HepG2 (cell line): ENCODE results near the gene ELMOD3. TPM values are rescaled to one million over a fixed set of nuclear protein-coding genes. Genes with fewer than 3 reads are reported as not detected.

ENCODE experiments used
- GTF2F1 ChIP-seq: fragments of 150-350 bp; IDR thresholded peaks from 2 replicates; pipeline ENCODE4 v1.6.1; 2014; ENCODE audit warnings: low read length
- MAFF ChIP-seq: IDR thresholded peaks from 2 replicates; pipeline ENCODE4 v1.6.1; 2011; ENCODE audit warnings: low read depth, low read length, improper control_type of control experiment
- MYNN ChIP-seq: sonication (generic); formaldehyde crosslinking; IDR thresholded peaks from 2 replicates; pipeline ENCODE4 v1.4.0; 2020; ENCODE audit warnings: mild to moderate bottlenecking, low read depth, missing genetic modification reagents
- RBAK ChIP-seq: sonication (generic); formaldehyde crosslinking; IDR thresholded peaks from 2 replicates; pipeline ENCODE4 v1.5.1; 2020; ENCODE audit warnings: mild to moderate bottlenecking, missing genetic modification reagents
- REPIN1 ChIP-seq: sonication (generic); formaldehyde crosslinking; IDR thresholded peaks from 2 replicates; pipeline ENCODE4 v1.8.0; 2022; ENCODE audit warnings: missing genetic modification reagents, low read depth, mild to moderate bottlenecking, borderline replicate concordance
- RFXAP ChIP-seq: sonication (generic); formaldehyde crosslinking; IDR thresholded peaks from 2 replicates; pipeline ENCODE4 v1.4.0; 2020; ENCODE audit warnings: missing genetic modification reagents, borderline replicate concordance
- SP5 ChIP-seq: IDR thresholded peaks from 2 replicates; pipeline ENCODE4 v1.6.1; 2016; ENCODE audit warnings: low read depth, borderline replicate concordance
- SSRP1 ChIP-seq: IDR thresholded peaks from 2 replicates; pipeline ENCODE4 v1.6.1; 2016; ENCODE audit warnings: control low read depth
- YY1 ChIP-seq: IDR thresholded peaks from 2 replicates; pipeline ENCODE4 v1.6.1; 2011; ENCODE audit warnings: low read length, low read depth, moderate library complexity, mild to moderate bottlenecking; ENCODE audit not compliant: insufficient read depth, insufficient replicate concordance
- ZFP36 ChIP-seq: fragments of 150-350 bp; IDR thresholded peaks from 2 replicates; pipeline ENCODE4 v1.6.1; 2018; ENCODE audit warnings: borderline replicate concordance, low read length, low read depth; ENCODE audit not compliant: partially characterized antibody
- ZIK1 ChIP-seq: sonication (generic); formaldehyde crosslinking; IDR thresholded peaks from 2 replicates; pipeline ENCODE4 v1.5.0; 2020; ENCODE audit warnings: mild to moderate bottlenecking, low read depth, missing genetic modification reagents, borderline replicate concordance
- ZMYM3 ChIP-seq: sonication (generic); formaldehyde crosslinking; IDR thresholded peaks from 2 replicates; pipeline ENCODE4 v1.5.1; 2020; ENCODE audit warnings: mild to moderate bottlenecking, missing genetic modification reagents
- ZNF10 ChIP-seq: sonication (generic); formaldehyde crosslinking; IDR thresholded peaks from 2 replicates; pipeline ENCODE4 v1.4.0; 2020; ENCODE audit warnings: mild to moderate bottlenecking, low read depth, missing genetic modification reagents, borderline replicate concordance
- ZNF101 ChIP-seq: sonication (generic); formaldehyde crosslinking; IDR thresholded peaks from 2 replicates; pipeline ENCODE4 v1.4.0; 2020; ENCODE audit warnings: mild to moderate bottlenecking, low read depth, missing genetic modification reagents, borderline replicate concordance
- ZNF224 ChIP-seq: sonication (generic); formaldehyde crosslinking; IDR thresholded peaks from 2 replicates; pipeline ENCODE4 v1.5.0; 2020; ENCODE audit warnings: mild to moderate bottlenecking, missing genetic modification reagents
- ZNF251 ChIP-seq: sonication (generic); formaldehyde crosslinking; IDR thresholded peaks from 2 replicates; pipeline ENCODE4 v1.9.0; 2021; ENCODE audit warnings: mild to moderate bottlenecking, missing genetic modification reagents
- ZNF577 ChIP-seq: sonication (generic); formaldehyde crosslinking; IDR thresholded peaks from 2 replicates; pipeline ENCODE4 v1.4.0; 2020; ENCODE audit warnings: mild to moderate bottlenecking, low read depth, missing genetic modification reagents, borderline replicate concordance
- ZNF605 ChIP-seq: sonication (generic); formaldehyde crosslinking; IDR thresholded peaks from 2 replicates; pipeline ENCODE4 v1.8.0; 2022; ENCODE audit warnings: mild to moderate bottlenecking, missing genetic modification reagents
- ZNF674 ChIP-seq: sonication (generic); formaldehyde crosslinking; IDR thresholded peaks from 2 replicates; pipeline ENCODE4 v1.5.0; 2020; ENCODE audit warnings: low read depth, mild to moderate bottlenecking, missing genetic modification reagents
- polyA plus RNA-seq, 8 experiments: library from polyadenylated mRNA; depleted of rRNA in 3 of 8; stranded (reverse) in 7 of 8; unstranded in 1 of 8; fragments of >200 nt; fragmentation: Illumina TruSeq in 4 of 8; extraction: Trizol in 4 of 8; gene quantifications; 2 replicates each; pipeline versions ENCODE4 v1.2.1 to v1.2.3, GENCODE V29; 2011 to 2016; ENCODE audit warnings: low read depth in 4 of 8, missing spikeins in 1 of 8, mixed read lengths in 1 of 8; ENCODE audit not compliant: insufficient read depth in 1 of 8
- total RNA-seq, 5 experiments: library from RNA; depleted of rRNA; stranded (reverse); fragments of >200 nt; fragmentation: Illumina TruSeq; extraction: Trizol; gene quantifications; 2 replicates each; pipeline ENCODE4 v1.2.3, GENCODE V29; 2016; ENCODE audit warnings: low read depth in 1 of 5
- TF ChIP-seq, protein P1 (sequence below): sonication (generic); formaldehyde crosslinking; IDR thresholded peaks from 2 replicates; pipeline ENCODE4 v1.5.0; 2020; ENCODE audit warnings: missing genetic modification reagents
- TF ChIP-seq, protein P2 (sequence below): sonication (generic); formaldehyde crosslinking; IDR thresholded peaks from 2 replicates; pipeline ENCODE4 v1.5.1; 2020; ENCODE audit warnings: missing genetic modification reagents, mild to moderate bottlenecking, borderline replicate concordance
- TF ChIP-seq, protein P3 (sequence below): sonication (generic); formaldehyde crosslinking; IDR thresholded peaks from 2 replicates; pipeline ENCODE4 v1.8.0; 2022; ENCODE audit warnings: mild to moderate bottlenecking, missing genetic modification reagents; ENCODE audit not compliant: insufficient replicate concordance
- TF ChIP-seq, protein P4 (sequence below): sonication (generic); formaldehyde crosslinking; IDR thresholded peaks from 2 replicates; pipeline ENCODE4 v1.4.0; 2020; ENCODE audit warnings: missing genetic modification reagents
- TF ChIP-seq, protein P5 (sequence below): fragments of 450-650 bp; IDR thresholded peaks from 2 replicates; pipeline ENCODE4 v1.6.1; 2017; ENCODE audit warnings: mild to moderate bottlenecking

ELMOD3 gene
- total and polyA plus RNA-seq, 2 of the 13 experiments (the other 11 are each of a cell fraction or from before 2014, with no cell fraction given) = 13.3 to 19.5 TPM

DNA sequence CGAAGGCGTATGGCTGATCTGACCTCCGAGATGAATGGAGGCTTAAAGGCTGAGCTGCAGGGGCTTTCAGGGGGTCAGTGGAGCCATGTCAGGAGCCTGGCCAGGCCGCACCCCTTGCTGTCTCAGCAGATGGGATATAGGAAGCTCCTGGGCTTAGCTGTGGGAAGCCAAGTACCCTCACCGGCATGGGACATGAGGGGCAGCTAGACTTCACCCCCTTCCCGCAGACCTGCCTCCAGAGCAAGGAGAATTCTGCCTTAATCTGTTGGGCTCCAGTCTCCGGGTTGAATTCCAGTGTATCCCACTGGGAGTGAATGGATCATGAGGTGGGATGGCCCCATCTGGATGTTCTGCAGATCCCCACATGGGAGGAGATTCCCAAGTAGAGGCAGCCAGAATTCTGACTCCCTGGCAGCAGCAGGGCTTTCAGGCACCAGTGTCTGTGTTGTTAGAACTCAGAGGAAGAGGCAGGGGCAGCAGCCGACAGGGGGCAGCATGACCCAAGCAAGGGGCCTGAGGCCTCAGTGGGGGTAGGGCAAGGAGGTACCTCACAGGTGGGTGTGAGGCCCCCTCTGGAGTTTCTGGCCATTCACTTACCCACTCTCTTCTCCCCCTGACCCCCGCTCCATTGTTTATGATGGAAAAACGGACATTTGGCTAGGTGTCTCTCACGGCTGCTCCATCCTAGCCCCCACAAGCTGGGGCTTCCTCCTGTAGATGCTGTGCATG lies 36.5 kb downstream of the ELMOD3 start (continued):
- TF ChIP-seq REPIN1 (CRISPR knock-in tag) (no peak), ZNF251 (CRISPR knock-in tag) (no peak), YY1 (peak; percentile 45), RFXAP (CRISPR knock-in tag) (0 out of 2 replicates have a peak, but pooled peaks have one; percentile 52), ZNF605 (CRISPR knock-in tag) (no peak; the same call in 1 of the 2 replicates), ZNF101 (CRISPR knock-in tag) (no peak), ZNF224 (CRISPR knock-in tag) (no peak), SP5 (CRISPR knock-in tag) (no peak), MYNN (CRISPR knock-in tag) (no peak), ZFP36 (no peak), ZIK1 (CRISPR knock-in tag) (no peak), GTF2F1 (no peak), SSRP1 (CRISPR knock-in tag) (no peak), ZNF10 (CRISPR knock-in tag) (no peak), RBAK (CRISPR knock-in tag) (no peak), ZMYM3 (no peak), MAFF (no peak), ZNF577 (no peak), ZNF674 (no peak)
- TF ChIP-seq, protein P1, sequence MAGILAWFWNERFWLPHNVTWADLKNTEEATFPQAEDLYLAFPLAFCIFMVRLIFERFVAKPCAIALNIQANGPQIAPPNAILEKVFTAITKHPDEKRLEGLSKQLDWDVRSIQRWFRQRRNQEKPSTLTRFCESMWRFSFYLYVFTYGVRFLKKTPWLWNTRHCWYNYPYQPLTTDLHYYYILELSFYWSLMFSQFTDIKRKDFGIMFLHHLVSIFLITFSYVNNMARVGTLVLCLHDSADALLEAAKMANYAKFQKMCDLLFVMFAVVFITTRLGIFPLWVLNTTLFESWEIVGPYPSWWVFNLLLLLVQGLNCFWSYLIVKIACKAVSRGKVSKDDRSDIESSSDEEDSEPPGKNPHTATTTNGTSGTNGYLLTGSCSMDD (CRISPR knock-in tag) = no peak
- TF ChIP-seq, protein P2, sequence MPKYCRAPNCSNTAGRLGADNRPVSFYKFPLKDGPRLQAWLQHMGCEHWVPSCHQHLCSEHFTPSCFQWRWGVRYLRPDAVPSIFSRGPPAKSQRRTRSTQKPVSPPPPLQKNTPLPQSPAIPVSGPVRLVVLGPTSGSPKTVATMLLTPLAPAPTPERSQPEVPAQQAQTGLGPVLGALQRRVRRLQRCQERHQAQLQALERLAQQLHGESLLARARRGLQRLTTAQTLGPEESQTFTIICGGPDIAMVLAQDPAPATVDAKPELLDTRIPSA = no peak
- TF ChIP-seq, protein P3, sequence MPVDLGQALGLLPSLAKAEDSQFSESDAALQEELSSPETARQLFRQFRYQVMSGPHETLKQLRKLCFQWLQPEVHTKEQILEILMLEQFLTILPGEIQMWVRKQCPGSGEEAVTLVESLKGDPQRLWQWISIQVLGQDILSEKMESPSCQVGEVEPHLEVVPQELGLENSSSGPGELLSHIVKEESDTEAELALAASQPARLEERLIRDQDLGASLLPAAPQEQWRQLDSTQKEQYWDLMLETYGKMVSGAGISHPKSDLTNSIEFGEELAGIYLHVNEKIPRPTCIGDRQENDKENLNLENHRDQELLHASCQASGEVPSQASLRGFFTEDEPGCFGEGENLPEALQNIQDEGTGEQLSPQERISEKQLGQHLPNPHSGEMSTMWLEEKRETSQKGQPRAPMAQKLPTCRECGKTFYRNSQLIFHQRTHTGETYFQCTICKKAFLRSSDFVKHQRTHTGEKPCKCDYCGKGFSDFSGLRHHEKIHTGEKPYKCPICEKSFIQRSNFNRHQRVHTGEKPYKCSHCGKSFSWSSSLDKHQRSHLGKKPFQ = no peak
- TF ChIP-seq, protein P4, sequence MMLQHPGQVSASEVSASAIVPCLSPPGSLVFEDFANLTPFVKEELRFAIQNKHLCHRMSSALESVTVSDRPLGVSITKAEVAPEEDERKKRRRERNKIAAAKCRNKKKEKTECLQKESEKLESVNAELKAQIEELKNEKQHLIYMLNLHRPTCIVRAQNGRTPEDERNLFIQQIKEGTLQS (CRISPR knock-in tag) = no peak
- TF ChIP-seq, protein P5, sequence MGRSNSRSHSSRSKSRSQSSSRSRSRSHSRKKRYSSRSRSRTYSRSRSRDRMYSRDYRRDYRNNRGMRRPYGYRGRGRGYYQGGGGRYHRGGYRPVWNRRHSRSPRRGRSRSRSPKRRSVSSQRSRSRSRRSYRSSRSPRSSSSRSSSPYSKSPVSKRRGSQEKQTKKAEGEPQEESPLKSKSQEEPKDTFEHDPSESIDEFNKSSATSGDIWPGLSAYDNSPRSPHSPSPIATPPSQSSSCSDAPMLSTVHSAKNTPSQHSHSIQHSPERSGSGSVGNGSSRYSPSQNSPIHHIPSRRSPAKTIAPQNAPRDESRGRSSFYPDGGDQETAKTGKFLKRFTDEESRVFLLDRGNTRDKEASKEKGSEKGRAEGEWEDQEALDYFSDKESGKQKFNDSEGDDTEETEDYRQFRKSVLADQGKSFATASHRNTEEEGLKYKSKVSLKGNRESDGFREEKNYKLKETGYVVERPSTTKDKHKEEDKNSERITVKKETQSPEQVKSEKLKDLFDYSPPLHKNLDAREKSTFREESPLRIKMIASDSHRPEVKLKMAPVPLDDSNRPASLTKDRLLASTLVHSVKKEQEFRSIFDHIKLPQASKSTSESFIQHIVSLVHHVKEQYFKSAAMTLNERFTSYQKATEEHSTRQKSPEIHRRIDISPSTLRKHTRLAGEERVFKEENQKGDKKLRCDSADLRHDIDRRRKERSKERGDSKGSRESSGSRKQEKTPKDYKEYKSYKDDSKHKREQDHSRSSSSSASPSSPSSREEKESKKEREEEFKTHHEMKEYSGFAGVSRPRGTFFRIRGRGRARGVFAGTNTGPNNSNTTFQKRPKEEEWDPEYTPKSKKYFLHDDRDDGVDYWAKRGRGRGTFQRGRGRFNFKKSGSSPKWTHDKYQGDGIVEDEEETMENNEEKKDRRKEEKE = no peak
